Activated CD8-positive, alpha-beta memory T cell treated with anti-CD3 and anti-CD28 coated beads, Interleukin-2, amount 50 U/mL, for 24 hours (primary cell): ENCODE results near the gene IGFL2.

Experiments
- DNase-seq: peaks from one replicate; pipeline ENCODE4 v3.0.0-alpha.2; 2020; ENCODE audit errors: extremely low read depth

The IGFL2 gene

GRCh38 chr19:46209051-46209450 is 61.0 kb downstream of the IGFL2 start:
- no peak for DNase-seq

- DNase-seq: no peak
Measured at GRCh38 chr19:46209472-46209871, 61.4 kb downstream of the IGFL2 start.

- no peak for DNase-seq
Measured at GRCh38 chr19:46210669-46211068, 62.6 kb downstream of the IGFL2 start.
